GM13977 (cell line): ENCODE data around the gene EMC10.

Experiments used
- DNase-seq: peaks from one replicate; pipeline ENCODE4 v3.0.0; 2012; ENCODE audit warnings: low spot score
- CTCF ChIP-seq: IDR thresholded peaks from 2 replicates; pipeline ENCODE4 v1.5.1; 2012; ENCODE audit warnings: mild to moderate bottlenecking, control low read depth; ENCODE audit not compliant: insufficient read depth; ENCODE audit errors: extremely low read depth, missing control alignments
- in situ Hi-C: fragments of 300-500 bp; cut with MboI; formaldehyde crosslinking; loops from one replicate; pipeline ENCODE4 v1.12.0; 2022; ENCODE audit warnings: low sequenced_read_pairs, low pct_unique_long_range_greater_than_20kb, mixed read lengths, inconsistent platforms; ENCODE audit not compliant: unreplicated experiment

Gene EMC10

GRCh38 chr19:50476224-50476906 lies at the start of gene EMC10, which contains the start of gene GARIN5A:
TSS of gene EMC10 (plus strand) at chr19:50476507. CDS start at chr19:50476545, 38 bp downstream.
TSS of gene GARIN5A (minus strand) at chr19:50476848. CDS start at chr19:50476388, 460 bp downstream.
- in situ Hi-C loops, result no loop called here
- peak; percentile 100 for DNase-seq
- TF ChIP-seq CTCF, result no peak

GRCh38 chr19:50427318-50427925 lies 48.9 kb upstream of the EMC10 start:
- DNase-seq, result no peak
- in situ Hi-C loops, result no loop called here
- TF ChIP-seq CTCF, result no peak

- DNase-seq, result no peak
- in situ Hi-C loops, result no loop called here
- no peak for TF ChIP-seq CTCF
These were observed 48.3 kb upstream of the EMC10 start for GRCh38 chr19:50427997-50428425.

DNA sequence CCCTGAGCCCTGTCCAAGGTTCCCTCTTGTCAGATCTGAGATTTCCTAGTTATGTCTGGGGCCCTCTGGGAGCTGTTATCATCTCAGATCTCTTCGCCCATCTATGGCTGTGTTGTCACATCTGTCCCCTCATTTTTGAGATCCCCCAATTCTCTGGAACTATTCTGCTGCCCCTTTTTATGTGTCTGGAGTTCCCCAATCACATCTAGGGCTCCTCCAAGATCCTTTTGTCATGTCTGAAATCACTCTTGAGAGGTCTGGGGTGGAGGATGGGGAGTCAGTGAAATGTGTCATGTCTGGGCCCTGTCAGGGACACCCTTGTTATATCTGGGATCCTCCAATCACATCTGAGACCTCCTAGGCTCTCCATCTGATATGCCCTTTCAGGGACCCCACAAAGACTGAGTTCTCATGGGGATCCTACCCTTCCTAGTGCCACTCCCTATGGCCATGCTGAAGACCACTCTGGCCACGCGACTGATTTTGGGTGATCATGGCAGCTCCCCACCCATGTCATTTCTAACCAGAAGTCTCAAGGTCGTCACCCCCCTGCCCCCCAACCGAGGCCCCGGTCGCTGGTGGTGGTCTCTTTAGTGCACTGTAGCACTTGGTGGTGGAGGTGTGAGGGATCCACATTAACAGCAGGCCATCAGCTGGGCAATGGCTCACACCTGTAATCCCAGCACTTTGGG lies 47.4 kb upstream of the EMC10 start:
- DNase-seq, result no peak
- no peak for TF ChIP-seq CTCF
- in situ Hi-C loops, result no loop called here

GRCh38 chr19:50430888-50431342 lies 45.4 kb upstream of the EMC10 start:
- no peak for DNase-seq
- in situ Hi-C loops, result no loop called here
- TF ChIP-seq CTCF, result no peak

GRCh38 chr19:50431343-50432220 lies 44.7 kb upstream of the EMC10 start:
- in situ Hi-C loops, result no loop called here
- TF ChIP-seq CTCF, result no peak
- DNase-seq, result peak; percentile 92
